Mucosa of descending colon (tissue), 3 donors: ENCODE results near the gene MUS81. TPM values are rescaled to one million over a fixed set of nuclear protein-coding genes. Genes with fewer than 3 reads are reported as not detected.
A peak's percentile ranks its signal among the peaks of the same experiment; 100 is the strongest.

Experiments
- ATAC-seq: fragments of 200-7000 bp; cut with Tn5 transposase; one replicate; pipeline ENCODE4 v1.9.1; 2020; ENCODE audit warnings: mild to moderate bottlenecking, moderate library complexity
- DNase-seq, 3 donors: peaks; one replicate each; pipeline ENCODE4 v3.0.0-alpha.2; 2020
- H3K36me3 ChIP-seq: fragments of 200-600 bp; one replicate; pipeline ENCODE4 v1.8.0; 2021; ENCODE audit warnings: low read depth, mild to moderate bottlenecking
- H3K4me1 ChIP-seq: fragments of 200-600 bp; one replicate; pipeline ENCODE4 v1.8.0; 2021; ENCODE audit warnings: low read depth, mild to moderate bottlenecking
- H3K4me3 ChIP-seq: fragments of 200-600 bp; one replicate; pipeline ENCODE4 v1.8.0; 2021; ENCODE audit warnings: mild to moderate bottlenecking
- H3K9me3 ChIP-seq: fragments of 200-600 bp; one replicate; pipeline ENCODE4 v1.8.0; 2021; ENCODE audit warnings: mild to moderate bottlenecking
- intact Hi-C, 2 donors: fragments of 100-400 bp; cut with DNase I in 1 of 2; cut with micrococcal nuclease in 1 of 2; formaldehyde crosslinking; loops; one replicate each; pipeline versions ENCODE4 v1.11.0 to v1.11.1; 2022; cut with DNase I, micrococcal nuclease
- total RNA-seq, 3 donors: library from RNA; stranded (reverse); fragmentation: NEBNext Ultra II Directional in 2 of 3; extraction: Animal tissue kit (Norgen Biotek cat#: 25700) in 2 of 3; gene quantifications; one replicate each; pipeline versions ENCODE4 v1.2.1 to v1.2.4, GENCODE V29; 2021 to 2023
- TF ChIP-seq, protein P1 (sequence below): fragments of 200-600 bp; IDR thresholded peaks from one replicate; pipeline ENCODE4 v1.8.0; 2022; ENCODE audit warnings: antibody characterized with exemption, mild to moderate bottlenecking
- donor health status: DM: no; HTN: no; CAD: no; lungs with moderate emphysema.
- donor health status: DM: no; HTN: no; CAD: no.
- donor health status: DM: no; HTN: yes; CAD: no.

The MUS81 gene
- total RNA-seq, 3 donors from 2014 or later, result 48.0 to 81.8 (median 58.7) TPM

DNA sequence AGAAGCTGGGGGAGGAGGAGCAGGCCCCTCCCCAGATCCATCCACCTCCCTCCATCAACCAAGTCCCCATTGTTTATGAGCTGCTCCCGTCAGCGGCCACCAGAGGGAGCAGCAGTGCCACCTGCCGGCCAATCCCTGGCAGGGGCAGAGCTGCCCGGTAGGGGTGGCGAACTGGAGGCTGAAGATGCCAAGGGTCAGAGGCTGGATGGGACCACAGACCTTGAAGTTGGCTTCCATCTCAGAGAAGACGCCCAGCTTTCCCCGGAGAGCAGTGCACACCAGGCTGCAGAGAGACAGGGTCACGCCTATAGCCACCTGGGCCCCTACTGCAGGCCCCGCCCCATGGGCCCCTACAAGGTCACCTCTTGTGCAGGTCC is 24.5 kb downstream of the MUS81 start:
- peak in 2 of 3 donors; percentile 82 to 86 for DNase-seq
- intact Hi-C loops, result loop anchor here (10.0 kb wide), 1 partner anchor 100 kb away; no protein-coding TSS in a partner anchor
- ATAC-seq, result peak; percentile 56
- Histone ChIP-seq H3K9me3 (no peaks in the 10 kb centered on the region), H3K36me3 (no peaks in the 10 kb centered on the region), H3K4me1 (peaks cover 17% of the 10 kb centered on the region), H3K4me3 (no peak overlapping the region)
- TF ChIP-seq, protein P1, sequence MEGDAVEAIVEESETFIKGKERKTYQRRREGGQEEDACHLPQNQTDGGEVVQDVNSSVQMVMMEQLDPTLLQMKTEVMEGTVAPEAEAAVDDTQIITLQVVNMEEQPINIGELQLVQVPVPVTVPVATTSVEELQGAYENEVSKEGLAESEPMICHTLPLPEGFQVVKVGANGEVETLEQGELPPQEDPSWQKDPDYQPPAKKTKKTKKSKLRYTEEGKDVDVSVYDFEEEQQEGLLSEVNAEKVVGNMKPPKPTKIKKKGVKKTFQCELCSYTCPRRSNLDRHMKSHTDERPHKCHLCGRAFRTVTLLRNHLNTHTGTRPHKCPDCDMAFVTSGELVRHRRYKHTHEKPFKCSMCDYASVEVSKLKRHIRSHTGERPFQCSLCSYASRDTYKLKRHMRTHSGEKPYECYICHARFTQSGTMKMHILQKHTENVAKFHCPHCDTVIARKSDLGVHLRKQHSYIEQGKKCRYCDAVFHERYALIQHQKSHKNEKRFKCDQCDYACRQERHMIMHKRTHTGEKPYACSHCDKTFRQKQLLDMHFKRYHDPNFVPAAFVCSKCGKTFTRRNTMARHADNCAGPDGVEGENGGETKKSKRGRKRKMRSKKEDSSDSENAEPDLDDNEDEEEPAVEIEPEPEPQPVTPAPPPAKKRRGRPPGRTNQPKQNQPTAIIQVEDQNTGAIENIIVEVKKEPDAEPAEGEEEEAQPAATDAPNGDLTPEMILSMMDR, result peak; percentile 98

- TF ChIP-seq, protein P1, result no peak
- no peak for ATAC-seq
- no peak overlapping the region for H3K4me3 ChIP-seq
- peak in 1 of 3 donors; percentile 26 for DNase-seq
- H3K9me3 ChIP-seq, result no peaks in the 10 kb centered on the region
- H3K4me1 ChIP-seq, result peaks cover 21% of the 10 kb centered on the region
- intact Hi-C loops, result loop anchor here (10.0 kb wide), 1 partner anchor 100 kb away; no protein-coding TSS in a partner anchor
- no peaks in the 10 kb centered on the region for H3K36me3 ChIP-seq
These were observed 25.0 kb downstream of the MUS81 start for GRCh38 chr11:65885231-65885630.

- H3K4me1 ChIP-seq, result peaks cover 21% of the 10 kb centered on the region
- intact Hi-C loops, result loop anchor here (10.0 kb wide), 1 partner anchor 99 kb away; no protein-coding TSS in a partner anchor
- no peaks in the 10 kb centered on the region for H3K9me3 ChIP-seq
- ATAC-seq, result no peak
- peak in 1 of 3 donors; percentile 18 for DNase-seq
- no peak overlapping the region for H3K4me3 ChIP-seq
- TF ChIP-seq, protein P1, result no peak
- no peaks in the 10 kb centered on the region for H3K36me3 ChIP-seq
These were observed 25.7 kb downstream of the MUS81 start for GRCh38 chr11:65885808-65886536.

GRCh38 chr11:65886826-65887722 is 26.8 kb downstream of the MUS81 start:
- no peak for ATAC-seq
- intact Hi-C loops, result loop anchor here (10.0 kb wide), 1 partner anchor 98 kb away; no protein-coding TSS in a partner anchor
- peak in 1 of 3 donors; percentile 45 for DNase-seq
- Histone ChIP-seq H3K36me3 (no peaks in the 10 kb centered on the region), H3K4me1 (peaks cover 32% of the 10 kb centered on the region), H3K4me3 (no peak overlapping the region), H3K9me3 (no peaks in the 10 kb centered on the region)
- TF ChIP-seq, protein P1, result no peak

- peaks cover 33% of the 10 kb centered on the region for H3K4me1 ChIP-seq
- peak in 1 of 3 donors; percentile 81 for DNase-seq
- peak overlapping the region; percentile 38 for H3K4me3 ChIP-seq
- no peaks in the 10 kb centered on the region for H3K36me3 ChIP-seq
- TF ChIP-seq, protein P1, result no peak
- no peaks in the 10 kb centered on the region for H3K9me3 ChIP-seq
- intact Hi-C loops, result loop anchor here (10.0 kb wide), 1 partner anchor 97 kb away; no protein-coding TSS in a partner anchor
- ATAC-seq, result peak; percentile 2
These were observed 27.5 kb downstream of the MUS81 start for GRCh38 chr11:65887723-65888162.
